Left lobe of liver (tissue), 2 donors: ENCODE measurements around the gene CACNB1. TPM values are rescaled to one million over a fixed set of nuclear protein-coding genes. Genes with fewer than 3 reads are reported as not detected.
"Not testable (repeated sequence)": the region's sequence is repeated elsewhere in the genome, so short reads cannot be mapped to it uniquely, and the experiment has no call there.

Source experiments
- ATAC-seq: fragments of 200-7000 bp; cut with Tn5 transposase; one replicate; pipeline ENCODE4 v1.9.1; 2020; ENCODE audit warnings: mild to moderate bottlenecking, moderate library complexity
- DNase-seq: peaks from one replicate; pipeline ENCODE4 v3.0.0-alpha.2; 2020; ENCODE audit warnings: low spot score
- total RNA-seq: library from RNA; stranded (reverse); gene quantifications from one replicate; pipeline ENCODE4 v1.2.1, GENCODE V29; 2021
- donor health status: DM: no; HTN: no; CAD: no; lungs with moderate emphysema.
- donor health status: DM: no; HTN: yes; CAD: no.

The CACNB1 gene
- total RNA-seq, 1 donor from 2014 or later = 0.40 TPM

GRCh38 chr17:39178536-39178935, 18.9 kb downstream of the CACNB1 start:
- DNase-seq = no peak
- ATAC-seq = no peak

- ATAC-seq (no peak), DNase-seq (no peak)
Measured at GRCh38 chr17:39177256-39177655, 20.2 kb downstream of the CACNB1 start.

- no peak for DNase-seq
- no peak for ATAC-seq
Measured at GRCh38 chr17:39175695-39176093, 21.8 kb downstream of the CACNB1 start.

- ATAC-seq = peak; percentile 73
- DNase-seq = no peak
Measured at GRCh38 chr17:39174920-39175694, 22.4 kb downstream of the CACNB1 start.

- no peak for ATAC-seq
- DNase-seq = no peak
Measured at GRCh38 chr17:39173526-39174274, 23.8 kb downstream of the CACNB1 start.

GRCh38 chr17:39173080-39173479, 24.4 kb downstream of the CACNB1 start:
- ATAC-seq (no peak), DNase-seq (no peak)

- ATAC-seq (no peak), DNase-seq (no peak)
Measured at GRCh38 chr17:39171933-39172332, 25.5 kb downstream of the CACNB1 start.

- no peak for ATAC-seq
Measured at GRCh38 chr17:39170558-39170957, 26.9 kb downstream of the CACNB1 start.

GRCh38 chr17:39170109-39170508, 27.4 kb downstream of the CACNB1 start:
- DNase-seq (no peak), ATAC-seq (no peak)

More at GRCh38 chr17:39170558-39170957, 26.9 kb downstream of the CACNB1 start:
- no peak for DNase-seq

- ATAC-seq = no peak
Measured at GRCh38 chr17:39169518-39169917, 28.0 kb downstream of the CACNB1 start.

GRCh38 chr17:39169101-39169500, 28.4 kb downstream of the CACNB1 start:
- no peak for ATAC-seq
- DNase-seq = no peak

More at GRCh38 chr17:39169518-39169917, 28.0 kb downstream of the CACNB1 start:
- DNase-seq = no peak

- not testable (repeated sequence) for ATAC-seq, DNase-seq
Measured at GRCh38 chr17:39168503-39168902, 29.0 kb downstream of the CACNB1 start.

- DNase-seq = no peak
Measured at GRCh38 chr17:39167476-39167875, 30.0 kb downstream of the CACNB1 start.

GRCh38 chr17:39166437-39167335, 30.8 kb downstream of the CACNB1 start:
- DNase-seq = no peak

More at GRCh38 chr17:39167476-39167875, 30.0 kb downstream of the CACNB1 start:
- no peak for ATAC-seq

GRCh38 chr17:39165841-39166349, 31.6 kb downstream of the CACNB1 start, which contains the start of gene ARL5C:
ARL5C (minus strand) TSS chr17:39166161; CDS start chr17:39165760, 401 bp downstream.
- DNase-seq (no peak), ATAC-seq (no peak)

More at GRCh38 chr17:39166437-39167335, 30.8 kb downstream of the CACNB1 start:
- ATAC-seq = no peak

- ATAC-seq = no peak
- DNase-seq = no peak
Measured at GRCh38 chr17:39165178-39165840, 32.2 kb downstream of the CACNB1 start.

GRCh38 chr17:39164675-39165143, 32.8 kb downstream of the CACNB1 start:
- ATAC-seq (peak; percentile 98), DNase-seq (peak; percentile 89)

GRCh38 chr17:39161962-39162361, 35.5 kb downstream of the CACNB1 start:
- no peak for DNase-seq
- ATAC-seq = no peak

GRCh38 chr17:39158623-39159022, 38.8 kb downstream of the CACNB1 start:
- ATAC-seq = no peak

GRCh38 chr17:39156491-39156890, 41.0 kb downstream of the CACNB1 start:
- no peak for ATAC-seq
- DNase-seq = no peak

More at GRCh38 chr17:39158623-39159022, 38.8 kb downstream of the CACNB1 start:
- no peak for DNase-seq
